SK-N-DZ (cell line): ENCODE measurements around the gene ZNRF3.
"Not testable (repeated sequence)": the region's sequence is repeated elsewhere in the genome, so short reads cannot be mapped to it uniquely, and the experiment has no call there.

Experiments used
- DNase-seq: peaks from one replicate; pipeline ENCODE4 v3.0.0-alpha.2; 2015; ENCODE audit warnings: low spot score

The ZNRF3 gene

DNA sequence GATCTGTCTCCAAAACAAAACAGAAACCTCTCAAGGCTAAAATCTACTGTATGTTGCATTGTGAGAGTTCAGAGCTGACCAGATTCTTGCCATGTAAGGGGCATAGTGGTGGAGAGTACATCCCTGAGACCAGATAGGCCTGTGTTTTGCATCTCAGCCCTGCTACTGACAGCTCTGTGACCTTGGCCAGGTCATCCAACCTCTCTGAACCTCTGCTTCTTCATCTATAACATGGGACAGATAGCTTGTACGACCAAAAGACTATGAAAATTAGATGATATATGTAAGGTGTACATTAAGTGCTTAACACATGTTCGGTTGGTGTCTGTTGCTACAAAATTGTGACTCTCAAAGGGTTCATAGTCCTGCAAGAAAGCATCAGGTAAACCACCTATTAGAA is 22.9 kb downstream of the ZNRF3 start:
- DNase-seq: no peak

DNA sequence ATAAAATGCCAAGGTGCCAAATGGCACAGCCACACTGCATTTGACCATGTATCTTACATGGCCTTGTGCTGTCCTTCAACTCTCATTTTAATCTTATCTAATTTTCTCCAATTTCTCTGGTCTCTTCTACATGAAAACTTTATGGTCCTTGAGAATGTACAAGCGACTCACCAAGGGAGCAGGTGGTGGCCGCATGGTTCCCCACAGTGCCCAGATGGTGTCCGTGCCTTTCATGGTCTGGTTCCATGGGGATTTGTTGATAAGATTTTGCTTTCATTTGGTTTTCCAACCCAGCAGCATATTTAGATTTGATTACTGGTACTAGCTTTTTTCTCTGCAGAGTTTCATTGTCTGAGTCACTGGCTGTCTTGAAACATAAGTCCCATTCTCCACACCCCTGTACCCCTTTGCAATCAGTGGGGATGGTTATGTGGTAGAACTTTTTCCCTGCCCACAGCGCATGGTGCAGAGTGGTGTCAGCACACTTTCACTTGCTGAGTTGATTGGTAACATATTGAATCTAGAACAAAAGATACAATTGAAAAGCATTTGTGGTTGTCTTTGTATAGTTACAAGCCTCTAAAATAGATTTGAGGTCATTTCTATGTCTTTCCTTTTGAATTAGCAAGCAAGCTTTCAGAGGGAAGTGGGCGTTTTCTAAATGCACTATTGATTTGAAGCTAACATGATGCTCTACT is 24.1 kb downstream of the ZNRF3 start:
- peak; percentile 54 for DNase-seq

DNA sequence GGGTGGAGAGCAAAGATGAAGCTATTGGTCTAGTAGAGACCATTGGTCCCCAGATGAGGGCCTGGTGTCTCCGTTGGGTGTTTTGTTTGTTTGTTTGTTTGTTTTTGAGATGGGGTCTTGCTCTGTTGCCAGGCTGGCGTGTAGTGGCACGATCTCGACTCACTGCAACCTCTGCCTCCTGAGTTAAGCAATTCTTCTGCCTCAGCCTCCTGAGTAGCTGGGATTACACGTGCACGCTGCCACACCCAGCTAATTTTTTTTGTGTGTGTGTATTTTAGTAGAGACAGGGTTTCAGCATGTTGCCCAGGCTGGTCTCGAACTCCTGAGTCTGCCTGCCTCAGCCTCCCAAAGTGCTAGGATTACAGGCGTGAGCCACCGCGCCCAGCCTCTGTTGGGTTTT is 25.4 kb downstream of the ZNRF3 start:
- not testable (repeated sequence) for DNase-seq

GRCh38 chr22:28909375-28909774 is 26.0 kb downstream of the ZNRF3 start:
- no peak for DNase-seq

GRCh38 chr22:28910569-28911303 is 27.4 kb downstream of the ZNRF3 start:
- no peak for DNase-seq

- no peak for DNase-seq
Observed at GRCh38 chr22:28911304-28911690, 27.9 kb downstream of the ZNRF3 start.

DNA sequence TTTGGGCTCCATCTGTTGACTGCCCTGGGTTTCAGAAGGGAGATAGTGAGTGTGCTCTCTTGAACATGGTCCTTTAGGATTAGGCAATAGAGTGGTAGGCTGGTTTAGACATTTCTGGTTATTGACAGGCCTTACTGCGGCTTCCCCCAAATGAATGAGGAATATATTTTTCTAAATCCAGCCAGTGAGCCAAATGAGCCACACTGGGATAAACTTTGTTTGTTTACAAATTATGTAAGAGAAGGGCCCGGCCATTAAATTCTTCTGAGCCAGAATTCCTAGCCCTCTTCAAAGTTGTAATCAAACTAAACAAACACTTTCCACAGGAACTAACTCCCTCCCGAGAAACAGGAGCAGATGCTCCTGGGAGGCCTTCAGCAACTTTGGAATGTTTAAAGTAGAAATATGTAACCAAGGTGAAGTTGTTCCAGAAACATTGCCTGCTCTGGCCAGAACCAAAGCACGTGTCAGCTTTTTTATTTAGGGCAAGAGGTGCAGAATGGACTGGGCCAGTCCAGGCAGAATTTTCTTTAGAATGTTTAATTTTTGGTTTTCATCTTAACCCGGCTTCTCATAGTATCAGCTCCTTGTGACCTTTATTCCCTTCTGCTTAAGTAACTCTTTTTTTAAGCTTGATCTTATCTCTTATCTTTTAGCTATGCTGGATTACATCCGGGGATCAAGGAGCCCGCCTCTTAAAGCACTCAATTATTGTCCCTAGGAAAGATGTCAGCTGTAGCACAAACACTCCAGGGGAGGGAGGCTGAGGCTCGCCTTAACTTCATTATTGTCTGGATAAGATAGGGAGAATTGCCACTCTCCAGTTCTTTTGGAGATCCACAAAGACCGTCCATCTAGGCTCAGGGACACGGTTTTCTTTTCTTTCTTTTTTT is 28.7 kb downstream of the ZNRF3 start:
- DNase-seq: peak; percentile 83

- no peak for DNase-seq
Observed at GRCh38 chr22:28914201-28914600, 30.8 kb downstream of the ZNRF3 start.

DNA sequence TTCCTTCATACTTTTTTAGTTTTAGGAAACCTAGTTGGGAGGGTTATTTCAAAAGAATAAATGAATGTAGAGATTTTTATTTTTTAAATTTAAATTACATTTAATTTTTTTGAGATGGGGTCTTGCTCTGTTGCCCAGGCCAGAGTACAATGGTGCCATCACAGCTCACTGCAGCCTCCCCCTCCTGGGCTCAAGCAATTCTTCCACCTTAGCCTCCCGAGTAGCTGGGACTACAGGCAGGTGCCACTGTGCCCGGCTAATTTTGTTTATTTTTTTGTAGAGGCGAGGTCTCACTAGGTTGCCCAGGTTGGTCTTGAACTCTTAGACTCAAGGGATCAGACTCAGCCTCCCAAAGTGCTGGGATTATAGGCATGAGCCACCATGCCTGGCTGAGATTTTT is 32.6 kb downstream of the ZNRF3 start:
- DNase-seq: no peak

DNA sequence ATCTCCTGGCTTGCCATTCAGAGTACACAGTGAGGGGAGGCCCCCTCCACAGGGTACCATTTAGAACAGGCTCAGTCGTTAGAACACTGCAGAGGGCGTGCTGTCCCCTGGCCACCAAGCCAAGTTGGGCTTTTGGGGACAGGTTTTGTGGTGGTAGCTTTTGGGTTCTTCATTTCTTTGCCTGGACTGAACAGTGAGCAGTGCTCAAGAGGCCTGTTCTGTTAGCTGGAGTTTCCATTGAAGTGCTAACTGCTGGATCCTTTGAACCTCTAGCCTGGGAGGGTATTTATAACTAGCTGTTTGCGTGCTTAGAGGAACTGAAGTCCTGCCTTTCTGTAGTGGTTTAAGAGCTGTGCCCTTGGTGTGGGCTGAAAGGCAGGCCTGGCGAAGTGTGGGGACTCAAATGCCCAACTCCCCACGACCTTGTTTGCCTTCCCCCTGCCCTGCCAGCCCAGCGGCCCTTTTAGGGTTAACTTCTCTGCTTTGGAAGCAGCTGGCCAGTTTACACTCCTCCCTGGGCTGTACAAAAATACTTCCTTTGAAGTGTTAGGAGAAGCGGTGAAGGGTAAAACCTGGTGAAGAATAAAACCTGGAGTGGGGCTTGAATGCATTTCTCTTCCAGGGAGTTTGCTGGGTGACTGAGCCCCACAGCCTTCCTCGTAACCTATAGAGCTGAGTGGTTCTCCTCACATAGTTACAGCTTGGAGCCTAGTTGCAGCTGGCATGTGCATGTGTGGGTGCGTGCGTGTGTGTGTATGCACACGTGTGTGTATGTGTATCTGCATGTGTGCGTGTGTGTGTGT is 34.6 kb downstream of the ZNRF3 start:
- DNase-seq: peak; percentile 69

- DNase-seq: no peak
Observed at GRCh38 chr22:28918550-28919271, 35.3 kb downstream of the ZNRF3 start.

GRCh38 chr22:28920757-28921584 is 37.6 kb downstream of the ZNRF3 start:
- DNase-seq: no peak

GRCh38 chr22:28921585-28921879 is 38.2 kb downstream of the ZNRF3 start:
- no peak for DNase-seq

DNA sequence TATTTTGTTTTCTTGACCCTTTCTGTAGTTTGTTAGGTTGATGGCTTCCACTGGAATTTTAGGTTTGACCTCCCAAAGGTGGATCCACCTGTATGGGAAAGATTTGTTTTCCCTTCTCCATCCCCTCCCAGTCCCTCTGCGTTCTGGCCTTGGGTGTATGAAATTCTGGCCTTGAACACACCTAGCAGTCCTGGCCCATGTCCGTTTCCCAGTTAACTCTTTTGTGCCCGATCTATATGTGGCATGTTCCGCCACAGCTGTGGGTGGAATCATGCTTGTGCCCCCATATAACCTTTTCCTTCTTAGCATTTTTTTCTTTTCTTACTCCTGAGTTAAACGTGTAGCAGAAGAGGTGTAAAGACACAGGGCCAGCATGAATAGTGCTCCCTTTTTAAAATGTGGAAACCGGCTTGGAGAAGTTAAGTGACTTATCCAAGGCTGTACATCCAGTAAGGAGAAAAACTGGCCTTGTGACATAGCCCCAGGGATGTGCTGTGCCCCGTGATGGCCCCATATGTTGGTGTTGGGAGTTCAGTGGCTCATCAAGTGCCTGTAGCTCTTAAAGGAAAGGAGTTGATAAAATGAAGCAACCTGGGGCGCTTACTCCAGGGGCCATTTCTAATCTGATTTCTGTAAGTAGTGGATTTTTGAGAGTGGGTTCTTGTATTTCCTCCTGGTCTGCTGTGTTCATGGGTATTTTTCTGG is 39.3 kb downstream of the ZNRF3 start:
- DNase-seq: no peak

DNA sequence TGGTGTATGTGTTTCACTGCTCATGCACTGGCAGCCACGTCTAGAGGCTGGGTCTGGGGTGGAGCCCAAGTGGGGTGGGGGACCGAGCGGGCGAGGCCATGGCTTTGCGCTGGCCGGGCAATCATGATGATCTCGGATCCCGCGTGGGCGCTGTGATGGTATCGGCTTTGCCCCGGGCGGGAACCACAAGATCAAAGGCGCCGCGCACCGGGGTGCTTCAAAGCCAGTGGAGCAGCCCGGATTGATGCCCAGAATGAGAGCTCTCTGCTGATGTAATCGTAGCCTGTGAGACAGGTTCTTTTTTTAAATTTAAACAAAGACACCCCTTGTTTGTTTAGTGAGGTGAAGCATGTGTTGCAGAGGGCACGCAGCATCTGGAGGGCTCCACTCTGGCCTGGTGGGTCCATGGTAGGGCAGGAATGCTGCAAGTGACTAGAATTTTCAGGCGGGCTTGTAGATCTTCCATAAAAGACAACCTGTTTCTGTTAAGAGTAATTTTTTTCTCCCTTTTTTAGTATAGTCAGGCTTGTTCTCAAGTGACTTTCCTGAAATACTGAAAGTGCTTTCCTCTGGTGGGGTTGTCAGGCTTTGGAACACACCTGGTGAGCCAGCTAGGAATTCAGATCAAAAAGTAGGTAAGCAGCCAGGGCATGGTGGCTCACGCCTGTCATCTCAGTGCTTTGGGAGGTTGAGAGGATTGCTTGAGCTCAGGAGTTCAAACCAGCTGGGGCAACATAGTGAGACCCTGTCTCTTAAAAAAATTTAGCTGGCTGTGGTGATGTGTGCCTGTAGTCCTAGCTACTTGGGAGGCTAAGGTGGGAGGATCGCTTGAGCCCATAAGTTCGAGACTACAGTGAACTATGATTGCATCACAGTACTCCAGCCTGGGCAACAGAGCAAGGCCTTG is 40.7 kb downstream of the ZNRF3 start:
- no peak for DNase-seq

- no peak for DNase-seq
Observed at GRCh38 chr22:28925916-28926315, 42.5 kb downstream of the ZNRF3 start.

- peak; percentile 27 for DNase-seq
Observed at GRCh38 chr22:28927630-28928029, 44.3 kb downstream of the ZNRF3 start.

GRCh38 chr22:28929197-28929596 is 45.8 kb downstream of the ZNRF3 start:
- no peak for DNase-seq
